Psoas muscle (tissue), 8 donors: ENCODE data around the gene FRMPD4. TPM values are rescaled to one million over a fixed set of nuclear protein-coding genes. Genes with fewer than 3 reads are reported as not detected.

Experiments
- ATAC-seq, 4 donors: fragments of 200-7000 bp; cut with Tn5 transposase; one replicate each; pipeline ENCODE4 v1.9.1; 2020; ENCODE audit warnings: moderate library complexity in 3 of 4, mild to moderate bottlenecking in 2 of 4
- DNase-seq, 2 donors: peaks; one replicate each; pipeline ENCODE4 v3.0.0-alpha.2; 2020
- H3K27ac ChIP-seq: fragments of 200-600 bp; one replicate; pipeline ENCODE4 v1.8.0; 2022
- H3K27me3 ChIP-seq, 3 donors: fragments of 200-600 bp in 1 of 3; one replicate each; pipeline versions ENCODE4 v1.6.1 to v1.8.0; 2013 to 2022; ENCODE audit warnings: low read length in 2 of 3, mild to moderate bottlenecking in 2 of 3, moderate library complexity in 1 of 3; ENCODE audit not compliant: insufficient read depth in 3 of 3
- H3K36me3 ChIP-seq, 2 donors: fragments of 200-600 bp in 1 of 2; one replicate each; pipeline versions ENCODE4 v1.6.1 to v1.8.0; 2013 to 2022; ENCODE audit warnings: low read depth in 1 of 2, mild to moderate bottlenecking in 1 of 2, moderate library complexity in 1 of 2; ENCODE audit not compliant: insufficient read depth in 1 of 2
- H3K4me1 ChIP-seq: fragments of 200-600 bp; one replicate; pipeline ENCODE4 v1.8.0; 2022
- H3K4me3 ChIP-seq: fragments of 200-600 bp; one replicate; pipeline ENCODE4 v1.8.0; 2022; ENCODE audit warnings: mild to moderate bottlenecking
- H3K9me3 ChIP-seq: fragments of 200-600 bp; one replicate; pipeline ENCODE4 v1.8.0; 2022
- CTCF ChIP-seq: fragments of 200-600 bp; IDR thresholded peaks from one replicate; pipeline ENCODE4 v1.8.0; 2022; ENCODE audit warnings: antibody characterized with exemption
- WGBS, 3 donors: extraction: QIAGEN DNeasy Blood & Tissue Kit; methylation state at CpG; one replicate each; pipeline versions ENCODE4 v1.1.6 to v1.1.7; 2013; 5-methylcytosine and 5-hydroxymethylcytosine counted together
- intact Hi-C, 2 donors: fragments of 100-400 bp; cut with DNase I; formaldehyde crosslinking; loops; one replicate each; pipeline versions ENCODE4 v1.11.0 to v1.14.2; 2022
- polyA plus RNA-seq, 3 donors: library from polyadenylated mRNA; stranded (reverse); fragments of 200-250 nt; gene quantifications; one replicate each; pipeline ENCODE4 v1.2.3, GENCODE V29; 2013
- total RNA-seq, 4 donors: library from RNA; stranded (reverse); fragmentation: NEBNext Ultra II Directional in 2 of 4; extraction: Animal tissue kit (Norgen Biotek cat#: 25700) in 2 of 4; gene quantifications; one replicate each; pipeline versions ENCODE4 v1.2.1 to v1.2.4, GENCODE V29; 2021 to 2023
- donor health status: healthy with polysubstance abuse.
- donor health status: DM: no; HTN: no; CAD: no; lungs with moderate emphysema.
- donor health status: Bipolar disorder and iron deficiency.
- donor health status: healthy.
- donor health status: DM: yes; HTN: yes; CAD: no.
- donor health status: DM: no; HTN: no; CAD: no.
- donor health status: DM: no; HTN: no; CAD: no.
- donor health status: DM: yes; HTN: yes; CAD: no.

Gene FRMPD4
- total and polyA plus RNA-seq, 7 donors: 0.01 to 0.79 (median 0.06) TPM; not detected in 1

- intact Hi-C loops: loop anchor here in 1 of 2 donors (5.0 kb wide), 1 partner anchor 622 kb away; no protein-coding TSS in a partner anchor
Measured at GRCh38 chrX:12704706-12705105, 566.4 kb downstream of the FRMPD4 start.

GRCh38 chrX:12709047-12709446, 570.8 kb downstream of the FRMPD4 start:
- Histone ChIP-seq H3K27me3 (no peaks in the 10 kb centered on the region), H3K36me3 (no peaks in the 10 kb centered on the region), H3K9me3 (no peaks in the 10 kb centered on the region), H3K4me1 (no peaks in the 10 kb centered on the region), H3K27ac (no peak overlapping the region), H3K4me3 (no peak overlapping the region)
- WGBS, 3 donors: 58 to 92% (median 83%) methylated on average over 9 of the region's 9 CpGs
- TF ChIP-seq CTCF: no peak
- no peak for ATAC-seq
- DNase-seq: no peak
- intact Hi-C loops: no loop called here

More at GRCh38 chrX:12704706-12705105, 566.4 kb downstream of the FRMPD4 start:
- no peak for TF ChIP-seq CTCF
- DNase-seq (no peak), ATAC-seq (no peak)
- Histone ChIP-seq H3K4me3 (no peak overlapping the region), H3K36me3 (no peaks in the 10 kb centered on the region), H3K4me1 (no peaks in the 10 kb centered on the region), H3K9me3 (no peaks in the 10 kb centered on the region), H3K27me3 (peaks cover 0 to 4% (median 0%) of the 10 kb centered on the region in 3 donors), H3K27ac (no peak overlapping the region)
- WGBS, 3 donors: 81 to 89% (median 84%) methylated on average over 7 of the region's 7 CpGs

GRCh38 chrX:12711435-12712040, 573.3 kb downstream of the FRMPD4 start:
- 65 to 79% (median 75%) methylated on average over 4 of the region's 4 CpGs for WGBS, 3 donors
- H3K4me3 ChIP-seq: no peak overlapping the region
- H3K36me3 ChIP-seq: no peaks in the 10 kb centered on the region
- no peaks in the 10 kb centered on the region for H3K4me1 ChIP-seq
- H3K27ac ChIP-seq: no peak overlapping the region
- H3K27me3 ChIP-seq: no peaks in the 10 kb centered on the region
- no peak for TF ChIP-seq CTCF
- ATAC-seq (no peak), DNase-seq (no peak)
- no peaks in the 10 kb centered on the region for H3K9me3 ChIP-seq
- intact Hi-C loops: no loop called here

- DNase-seq (no peak), ATAC-seq (no peak)
- no peaks in the 10 kb centered on the region for H3K4me1 ChIP-seq
- H3K9me3 ChIP-seq: no peaks in the 10 kb centered on the region
- intact Hi-C loops: no loop called here
- H3K4me3 ChIP-seq: no peak overlapping the region
- WGBS, 3 donors: 89 to 93% (median 89%) methylated on average over 15 of the region's 15 CpGs
- no peak for TF ChIP-seq CTCF
- no peaks in the 10 kb centered on the region for H3K36me3 ChIP-seq
- H3K27ac ChIP-seq: no peak overlapping the region
- no peaks in the 10 kb centered on the region for H3K27me3 ChIP-seq
Measured at GRCh38 chrX:12716574-12716973, 578.3 kb downstream of the FRMPD4 start.

- no peak for ATAC-seq
- H3K9me3 ChIP-seq: no peaks in the 10 kb centered on the region
- H3K4me1 ChIP-seq: no peaks in the 10 kb centered on the region
- TF ChIP-seq CTCF: no peak
- no peak overlapping the region for H3K4me3 ChIP-seq
- H3K27me3 ChIP-seq: no peaks in the 10 kb centered on the region
- no peak for DNase-seq
- H3K27ac ChIP-seq: no peak overlapping the region
- no peaks in the 10 kb centered on the region for H3K36me3 ChIP-seq
- intact Hi-C loops: no loop called here
Measured at GRCh38 chrX:12719837-12720236, 581.6 kb downstream of the FRMPD4 start.
